Breast epithelium (tissue), 3 donors: ENCODE results near the gene FHIT.

Experiments
- POLR2A ChIP-seq: fragments of 450-650 bp; IDR thresholded peaks from one replicate; pipeline ENCODE4 v1.6.1; 2016; ENCODE audit warnings: antibody characterized with exemption, mild to moderate bottlenecking, moderate library complexity
- POLR2AphosphoS5 ChIP-seq, 3 donors: sonication (generic); formaldehyde crosslinking; IDR thresholded peaks; one replicate each; pipeline ENCODE4 v1.6.1; 2017; ENCODE audit warnings: antibody characterized with exemption in 3 of 3
- TF ChIP-seq, protein P1 (sequence below), 3 donors: fragments of 450-650 bp; IDR thresholded peaks; one replicate each; pipeline ENCODE4 v1.5.1; 2016 to 2017; ENCODE audit warnings: antibody characterized with exemption in 3 of 3, mild to moderate bottlenecking in 3 of 3, moderate library complexity in 3 of 3

DNA sequence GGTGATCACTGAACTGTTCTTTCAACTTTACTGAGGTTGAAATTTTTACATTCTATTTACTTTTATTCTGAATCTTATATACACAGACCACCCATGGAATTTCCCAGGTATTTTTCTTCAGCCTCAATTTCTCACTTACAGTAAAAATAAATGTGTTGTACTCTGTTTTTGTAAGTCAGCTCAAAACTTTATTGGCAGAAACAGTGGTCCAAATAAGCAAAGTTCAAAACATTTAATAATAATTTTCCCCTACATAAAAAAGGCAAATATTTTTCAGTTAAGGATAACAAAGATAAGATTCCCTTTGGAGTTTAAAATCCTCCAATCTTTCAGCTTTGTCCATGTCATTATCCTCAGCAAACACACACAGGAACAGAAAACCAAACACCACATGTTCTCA lies 738.0 kb downstream of the FHIT start:
- TF ChIP-seq, protein P1, sequence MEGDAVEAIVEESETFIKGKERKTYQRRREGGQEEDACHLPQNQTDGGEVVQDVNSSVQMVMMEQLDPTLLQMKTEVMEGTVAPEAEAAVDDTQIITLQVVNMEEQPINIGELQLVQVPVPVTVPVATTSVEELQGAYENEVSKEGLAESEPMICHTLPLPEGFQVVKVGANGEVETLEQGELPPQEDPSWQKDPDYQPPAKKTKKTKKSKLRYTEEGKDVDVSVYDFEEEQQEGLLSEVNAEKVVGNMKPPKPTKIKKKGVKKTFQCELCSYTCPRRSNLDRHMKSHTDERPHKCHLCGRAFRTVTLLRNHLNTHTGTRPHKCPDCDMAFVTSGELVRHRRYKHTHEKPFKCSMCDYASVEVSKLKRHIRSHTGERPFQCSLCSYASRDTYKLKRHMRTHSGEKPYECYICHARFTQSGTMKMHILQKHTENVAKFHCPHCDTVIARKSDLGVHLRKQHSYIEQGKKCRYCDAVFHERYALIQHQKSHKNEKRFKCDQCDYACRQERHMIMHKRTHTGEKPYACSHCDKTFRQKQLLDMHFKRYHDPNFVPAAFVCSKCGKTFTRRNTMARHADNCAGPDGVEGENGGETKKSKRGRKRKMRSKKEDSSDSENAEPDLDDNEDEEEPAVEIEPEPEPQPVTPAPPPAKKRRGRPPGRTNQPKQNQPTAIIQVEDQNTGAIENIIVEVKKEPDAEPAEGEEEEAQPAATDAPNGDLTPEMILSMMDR (IDR thresholded peaks at IDR 0.05) = no peak
- TF ChIP-seq POLR2A = no peak
- TF ChIP-seq POLR2AphosphoS5 (IDR thresholded peaks at IDR 0.05) = no peak
